Thyroid gland (tissue), 4 donors: Measurements from ENCODE around the gene SPOP.
"Not testable (repeated sequence)": the region's sequence is repeated elsewhere in the genome, so short reads cannot be mapped to it uniquely, and the experiment has no call there.

Experiments used
- POLR2A ChIP-seq, 2 donors: fragments of 450-650 bp; IDR thresholded peaks; one replicate each; pipeline ENCODE4 v1.6.1; 2017; ENCODE audit warnings: antibody characterized with exemption in 2 of 2, mild to moderate bottlenecking in 2 of 2, moderate library complexity in 1 of 2
- TF ChIP-seq, protein P1 (sequence below), 6 experiments: fragments of 200-600 bp in 3 of 6; fragments of 450-650 bp in 3 of 6; sonication (generic) in 3 of 6; IDR thresholded peaks; one replicate each; pipeline ENCODE4 v1.5.1; 2016 to 2019; ENCODE audit warnings: antibody characterized with exemption in 6 of 6, mild to moderate bottlenecking in 2 of 6, inconsistent platforms in 1 of 6, moderate library complexity in 1 of 6

DNA sequence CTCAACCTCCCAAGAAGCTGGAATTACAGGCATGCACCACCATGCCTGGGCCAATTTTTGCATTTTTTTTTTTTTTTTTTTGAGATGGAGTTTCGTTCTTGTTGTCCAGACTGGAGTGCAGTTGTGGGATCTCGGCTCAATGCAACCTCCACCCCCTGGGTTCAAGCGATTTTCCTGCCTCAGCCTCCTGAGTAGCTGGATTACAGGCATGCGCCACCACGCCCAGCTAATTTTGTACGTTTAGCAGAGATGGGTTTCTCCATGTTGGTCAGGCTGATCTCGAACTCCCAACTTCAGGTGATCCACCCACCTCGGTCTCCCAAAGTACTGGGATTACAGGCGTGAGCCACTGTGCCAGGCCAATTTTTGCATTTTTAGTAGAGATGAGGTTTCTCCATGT is 127.1 kb downstream of the SPOP start:
- TF ChIP-seq, protein P1, sequence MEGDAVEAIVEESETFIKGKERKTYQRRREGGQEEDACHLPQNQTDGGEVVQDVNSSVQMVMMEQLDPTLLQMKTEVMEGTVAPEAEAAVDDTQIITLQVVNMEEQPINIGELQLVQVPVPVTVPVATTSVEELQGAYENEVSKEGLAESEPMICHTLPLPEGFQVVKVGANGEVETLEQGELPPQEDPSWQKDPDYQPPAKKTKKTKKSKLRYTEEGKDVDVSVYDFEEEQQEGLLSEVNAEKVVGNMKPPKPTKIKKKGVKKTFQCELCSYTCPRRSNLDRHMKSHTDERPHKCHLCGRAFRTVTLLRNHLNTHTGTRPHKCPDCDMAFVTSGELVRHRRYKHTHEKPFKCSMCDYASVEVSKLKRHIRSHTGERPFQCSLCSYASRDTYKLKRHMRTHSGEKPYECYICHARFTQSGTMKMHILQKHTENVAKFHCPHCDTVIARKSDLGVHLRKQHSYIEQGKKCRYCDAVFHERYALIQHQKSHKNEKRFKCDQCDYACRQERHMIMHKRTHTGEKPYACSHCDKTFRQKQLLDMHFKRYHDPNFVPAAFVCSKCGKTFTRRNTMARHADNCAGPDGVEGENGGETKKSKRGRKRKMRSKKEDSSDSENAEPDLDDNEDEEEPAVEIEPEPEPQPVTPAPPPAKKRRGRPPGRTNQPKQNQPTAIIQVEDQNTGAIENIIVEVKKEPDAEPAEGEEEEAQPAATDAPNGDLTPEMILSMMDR (IDR thresholded peaks at IDR 0.05) = not testable (repeated sequence)
- TF ChIP-seq POLR2A (IDR thresholded peaks at IDR 0.05) = not testable (repeated sequence)
